ENCODE results near the gene OR1J1.

Gene OR1J1

GRCh38 chr9:122453677-122454135 lies 24.0 kb downstream of the OR1J1 start:
- Histone ChIP-seq H3K27ac (ENCODE audit: poor library complexity, severe bottlenecking) (no peak overlapping the region), H3K36me3 (ENCODE audit: low read depth) (no peaks in the 10 kb centered on the region), H3K27me3 (ENCODE audit: insufficient read depth, poor library complexity, severe bottlenecking) (no peaks in the 10 kb centered on the region), H3K4me1 (ENCODE audit: insufficient read depth, poor library complexity, severe bottlenecking) (no peaks in the 10 kb centered on the region), H3K4me3 (ENCODE audit: severe bottlenecking) (no peak overlapping the region), H3K9me3 (ENCODE audit: severe bottlenecking) (no peaks in the 10 kb centered on the region)
- TF ChIP-seq, protein P1, sequence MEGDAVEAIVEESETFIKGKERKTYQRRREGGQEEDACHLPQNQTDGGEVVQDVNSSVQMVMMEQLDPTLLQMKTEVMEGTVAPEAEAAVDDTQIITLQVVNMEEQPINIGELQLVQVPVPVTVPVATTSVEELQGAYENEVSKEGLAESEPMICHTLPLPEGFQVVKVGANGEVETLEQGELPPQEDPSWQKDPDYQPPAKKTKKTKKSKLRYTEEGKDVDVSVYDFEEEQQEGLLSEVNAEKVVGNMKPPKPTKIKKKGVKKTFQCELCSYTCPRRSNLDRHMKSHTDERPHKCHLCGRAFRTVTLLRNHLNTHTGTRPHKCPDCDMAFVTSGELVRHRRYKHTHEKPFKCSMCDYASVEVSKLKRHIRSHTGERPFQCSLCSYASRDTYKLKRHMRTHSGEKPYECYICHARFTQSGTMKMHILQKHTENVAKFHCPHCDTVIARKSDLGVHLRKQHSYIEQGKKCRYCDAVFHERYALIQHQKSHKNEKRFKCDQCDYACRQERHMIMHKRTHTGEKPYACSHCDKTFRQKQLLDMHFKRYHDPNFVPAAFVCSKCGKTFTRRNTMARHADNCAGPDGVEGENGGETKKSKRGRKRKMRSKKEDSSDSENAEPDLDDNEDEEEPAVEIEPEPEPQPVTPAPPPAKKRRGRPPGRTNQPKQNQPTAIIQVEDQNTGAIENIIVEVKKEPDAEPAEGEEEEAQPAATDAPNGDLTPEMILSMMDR (IDR thresholded peaks at IDR 0.05; ENCODE audit: poor library complexity, severe bottlenecking), result no peak
- no peak for ATAC-seq (ENCODE audit: low read depth)
- no peak for DNase-seq (ENCODE audit: low spot score)

- no peak overlapping the region for H3K27ac ChIP-seq (ENCODE audit: poor library complexity, severe bottlenecking)
Observed at GRCh38 chr9:122446819-122447484, 30.8 kb downstream of the OR1J1 start.

GRCh38 chr9:122445155-122445749 lies 32.5 kb downstream of the OR1J1 start:
- no peaks in the 10 kb centered on the region for H3K36me3 ChIP-seq (ENCODE audit: low read depth)
- DNase-seq (ENCODE audit: low spot score) (no peak), ATAC-seq (ENCODE audit: low read depth) (peak; percentile 35; the same call in 1 of the 3 replicates)
- TF ChIP-seq, protein P1 (IDR thresholded peaks at IDR 0.05; ENCODE audit: poor library complexity, severe bottlenecking), result no peak
- peaks cover 2% of the 10 kb centered on the region for H3K4me1 ChIP-seq (ENCODE audit: insufficient read depth, poor library complexity, severe bottlenecking)
- H3K27me3 ChIP-seq (ENCODE audit: insufficient read depth, poor library complexity, severe bottlenecking), result no peaks in the 10 kb centered on the region
- H3K9me3 ChIP-seq (ENCODE audit: severe bottlenecking), result no peaks in the 10 kb centered on the region
- H3K4me3 ChIP-seq (ENCODE audit: severe bottlenecking), result no peak overlapping the region
- H3K27ac ChIP-seq (ENCODE audit: poor library complexity, severe bottlenecking), result peak overlapping the region; percentile 16

More at GRCh38 chr9:122446819-122447484, 30.8 kb downstream of the OR1J1 start:
- H3K9me3 ChIP-seq (ENCODE audit: severe bottlenecking), result no peaks in the 10 kb centered on the region
- no peaks in the 10 kb centered on the region for H3K36me3 ChIP-seq (ENCODE audit: low read depth)
- peaks cover 2% of the 10 kb centered on the region for H3K4me1 ChIP-seq (ENCODE audit: insufficient read depth, poor library complexity, severe bottlenecking)
- TF ChIP-seq, protein P1 (IDR thresholded peaks at IDR 0.05; ENCODE audit: poor library complexity, severe bottlenecking), result no peak
- ATAC-seq (ENCODE audit: low read depth), result no peak
- H3K4me3 ChIP-seq (ENCODE audit: severe bottlenecking), result no peak overlapping the region
- no peaks in the 10 kb centered on the region for H3K27me3 ChIP-seq (ENCODE audit: insufficient read depth, poor library complexity, severe bottlenecking)
- no peak for DNase-seq (ENCODE audit: low spot score)

- peaks cover 2% of the 10 kb centered on the region for H3K4me1 ChIP-seq (ENCODE audit: insufficient read depth, poor library complexity, severe bottlenecking)
- DNase-seq (ENCODE audit: low spot score) (no peak), ATAC-seq (ENCODE audit: low read depth) (no peak)
- TF ChIP-seq, protein P1 (IDR thresholded peaks at IDR 0.05; ENCODE audit: poor library complexity, severe bottlenecking), result no peak
- no peaks in the 10 kb centered on the region for H3K36me3 ChIP-seq (ENCODE audit: low read depth)
- H3K9me3 ChIP-seq (ENCODE audit: severe bottlenecking), result no peaks in the 10 kb centered on the region
- no peak overlapping the region for H3K4me3 ChIP-seq (ENCODE audit: severe bottlenecking)
- no peak overlapping the region for H3K27ac ChIP-seq (ENCODE audit: poor library complexity, severe bottlenecking)
- H3K27me3 ChIP-seq (ENCODE audit: insufficient read depth, poor library complexity, severe bottlenecking), result no peaks in the 10 kb centered on the region
Observed at GRCh38 chr9:122444041-122444733, 33.5 kb downstream of the OR1J1 start.

All from RWPE2 (cell line).